ENCODE data around the gene WDR70.
"Not testable (repeated sequence)": the region's sequence is repeated elsewhere in the genome, so short reads cannot be mapped to it uniquely, and the experiment has no call there.

The WDR70 gene

GRCh38 chr5:37654566-37654965 is 275.4 kb downstream of the WDR70 start:
- not testable (repeated sequence) for DNase-seq

GRCh38 chr5:37657046-37657445 is 277.9 kb downstream of the WDR70 start:
- no peak for DNase-seq

- DNase-seq = no peak
Measured at GRCh38 chr5:37658440-37658839, 279.3 kb downstream of the WDR70 start.

- no peak for DNase-seq
Measured at GRCh38 chr5:37660319-37660718, 281.2 kb downstream of the WDR70 start.

- DNase-seq = no peak
Measured at GRCh38 chr5:37661227-37661920, 282.3 kb downstream of the WDR70 start.

GRCh38 chr5:37661951-37662350 is 282.8 kb downstream of the WDR70 start:
- no peak for DNase-seq

GRCh38 chr5:37662362-37662761 is 283.2 kb downstream of the WDR70 start:
- DNase-seq = no peak

- DNase-seq = no peak
Measured at GRCh38 chr5:37662789-37663485, 283.8 kb downstream of the WDR70 start.

- DNase-seq = no peak
Measured at GRCh38 chr5:37663538-37663937, 284.4 kb downstream of the WDR70 start.

GRCh38 chr5:37664551-37664950 is 285.4 kb downstream of the WDR70 start:
- no peak for DNase-seq

- no peak for DNase-seq
Measured at GRCh38 chr5:37665272-37665671, 286.2 kb downstream of the WDR70 start.

GRCh38 chr5:37665889-37666288 is 286.8 kb downstream of the WDR70 start:
- no peak for DNase-seq

GRCh38 chr5:37667430-37667829 is 288.3 kb downstream of the WDR70 start:
- DNase-seq = no peak

- no peak for DNase-seq
Measured at GRCh38 chr5:37667846-37668245, 288.7 kb downstream of the WDR70 start.

GRCh38 chr5:37668524-37669047 is 289.5 kb downstream of the WDR70 start:
- DNase-seq = no peak

- DNase-seq = not testable (repeated sequence)
Measured at GRCh38 chr5:37672118-37672588, 293.0 kb downstream of the WDR70 start.

- DNase-seq = not testable (repeated sequence)
Measured at GRCh38 chr5:37674361-37674760, 295.2 kb downstream of the WDR70 start.

GRCh38 chr5:37679326-37679725 is 300.2 kb downstream of the WDR70 start:
- not testable (repeated sequence) for DNase-seq

GRCh38 chr5:37679903-37680302 is 300.8 kb downstream of the WDR70 start:
- not testable (repeated sequence) for DNase-seq

GRCh38 chr5:37683072-37683471 is 304.0 kb downstream of the WDR70 start:
- no peak for DNase-seq

- DNase-seq = no peak
Measured at GRCh38 chr5:37685211-37685610, 306.1 kb downstream of the WDR70 start.

GRCh38 chr5:37685816-37686215 is 306.7 kb downstream of the WDR70 start:
- no peak for DNase-seq

GRCh38 chr5:37688925-37689324 is 309.8 kb downstream of the WDR70 start:
- DNase-seq = not testable (repeated sequence)

GRCh38 chr5:37694333-37694732 is 315.2 kb downstream of the WDR70 start:
- DNase-seq = not testable (repeated sequence)
